ENCODE measurements around the gene NOS1AP.

Gene NOS1AP

DNA sequence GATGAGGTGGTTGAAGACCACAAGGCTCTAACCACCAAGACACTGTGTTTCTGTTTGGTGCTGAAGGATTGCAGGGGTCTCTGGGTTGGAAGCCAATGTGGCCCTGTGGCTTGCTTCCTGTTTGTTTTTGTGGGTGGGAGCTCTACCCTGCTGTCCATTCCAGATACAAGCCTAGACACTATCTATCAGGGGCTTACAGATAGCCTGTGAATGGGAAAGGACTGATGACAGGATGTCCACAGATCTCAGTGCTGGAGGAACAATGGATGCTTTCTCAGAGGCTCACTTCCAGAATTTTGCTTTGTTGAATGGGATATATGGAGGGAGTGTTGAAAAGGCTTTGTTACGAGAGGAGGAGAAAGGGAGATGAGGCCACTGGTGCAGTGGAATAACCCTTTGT, 69.7 kb downstream of the NOS1AP start:
- DNase-seq = no peak

DNA sequence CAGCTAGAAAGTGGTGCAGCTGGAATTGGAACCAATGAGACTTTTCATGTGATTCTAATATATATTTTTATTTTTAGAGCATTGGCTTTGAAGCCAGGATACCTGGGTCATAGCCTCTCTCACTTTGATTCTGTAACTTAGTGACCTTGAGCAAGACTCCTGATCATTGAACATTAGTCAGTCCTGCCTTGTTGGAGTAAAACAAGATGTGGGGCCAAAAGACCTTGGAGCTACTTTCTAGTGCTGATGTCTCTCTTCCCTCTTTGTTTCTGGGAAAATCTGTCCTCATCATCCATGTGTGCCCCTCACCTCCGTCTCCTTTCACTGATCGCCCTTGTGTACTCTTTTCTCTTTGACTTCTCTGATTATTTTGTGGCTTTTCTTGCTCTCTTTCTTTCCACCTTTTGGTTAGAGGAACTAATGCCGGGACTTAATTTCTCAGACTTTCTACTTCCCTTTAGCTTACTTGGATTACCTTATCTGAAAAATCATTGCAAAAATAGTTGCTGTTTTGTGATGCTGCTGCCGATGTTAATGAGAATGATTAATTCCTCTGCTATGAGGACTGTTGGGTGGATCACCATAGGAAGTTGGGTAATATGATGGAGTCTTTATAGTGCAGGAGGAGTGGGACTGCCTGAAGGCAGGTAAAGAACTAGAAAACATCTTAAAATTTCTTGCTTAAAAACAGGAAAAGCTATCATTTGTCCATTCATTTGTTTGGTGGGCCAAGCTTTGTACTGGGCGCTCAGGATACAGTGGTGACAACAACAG, 72.0 kb downstream of the NOS1AP start:
- no peak for DNase-seq

DNA sequence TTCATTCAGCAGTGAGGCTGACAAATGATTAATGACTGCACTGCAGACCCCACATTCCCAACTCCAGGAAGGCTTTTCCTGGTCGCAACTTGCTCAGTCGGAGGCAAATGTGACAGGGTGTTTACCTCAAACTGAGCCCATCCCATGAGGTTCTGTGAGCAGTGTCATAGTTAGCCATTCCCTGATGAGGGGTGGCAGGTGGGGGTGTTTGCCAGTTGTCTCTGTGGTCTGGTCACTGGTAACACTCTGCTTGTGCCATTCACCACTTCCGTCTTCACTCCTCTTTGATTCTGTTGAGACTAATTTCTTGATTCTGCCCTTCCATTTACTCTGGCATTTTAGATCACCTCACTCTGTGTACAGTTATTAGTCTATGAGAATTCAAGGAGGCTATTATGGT, 73.5 kb downstream of the NOS1AP start:
- no peak for DNase-seq

DNA sequence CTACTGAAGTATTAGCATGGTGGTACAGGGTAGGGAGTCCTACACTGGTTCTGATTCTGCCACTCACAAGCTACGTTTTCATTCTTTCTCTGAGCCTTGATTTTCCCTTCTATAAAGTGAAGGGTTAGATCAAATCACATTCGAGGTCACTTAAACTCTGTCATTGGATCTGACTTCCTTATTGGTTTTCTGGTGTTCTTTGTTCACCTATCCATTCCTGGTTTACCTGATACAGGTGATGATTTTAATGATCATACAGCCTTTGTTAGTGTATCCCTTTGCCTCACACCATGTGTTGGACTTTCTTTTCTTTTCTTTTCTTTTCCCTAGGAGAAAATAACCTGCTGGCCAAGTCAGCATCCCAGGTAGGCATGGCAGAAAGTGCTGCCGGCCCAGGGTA, 74.8 kb downstream of the NOS1AP start:
- DNase-seq = no peak

DNA sequence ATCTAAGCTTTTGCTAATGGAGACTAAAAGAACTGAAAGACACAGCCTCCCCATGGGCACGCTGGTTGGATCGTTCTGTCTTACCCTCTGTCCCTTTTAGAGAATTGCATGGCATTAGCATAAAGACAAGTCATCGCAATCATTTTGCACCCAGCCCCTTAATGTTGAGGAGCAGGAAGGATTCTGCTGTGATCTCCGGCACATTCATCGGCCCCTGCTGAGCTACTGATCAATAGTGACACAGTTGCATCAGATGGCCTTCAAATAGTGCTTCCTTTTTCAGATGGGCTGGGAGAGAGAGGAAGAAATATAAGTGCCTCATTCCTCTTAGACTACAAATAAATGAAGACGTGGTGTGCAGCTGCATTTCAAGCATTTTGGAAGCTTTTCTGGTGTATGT, 75.4 kb downstream of the NOS1AP start:
- DNase-seq = no peak

DNA sequence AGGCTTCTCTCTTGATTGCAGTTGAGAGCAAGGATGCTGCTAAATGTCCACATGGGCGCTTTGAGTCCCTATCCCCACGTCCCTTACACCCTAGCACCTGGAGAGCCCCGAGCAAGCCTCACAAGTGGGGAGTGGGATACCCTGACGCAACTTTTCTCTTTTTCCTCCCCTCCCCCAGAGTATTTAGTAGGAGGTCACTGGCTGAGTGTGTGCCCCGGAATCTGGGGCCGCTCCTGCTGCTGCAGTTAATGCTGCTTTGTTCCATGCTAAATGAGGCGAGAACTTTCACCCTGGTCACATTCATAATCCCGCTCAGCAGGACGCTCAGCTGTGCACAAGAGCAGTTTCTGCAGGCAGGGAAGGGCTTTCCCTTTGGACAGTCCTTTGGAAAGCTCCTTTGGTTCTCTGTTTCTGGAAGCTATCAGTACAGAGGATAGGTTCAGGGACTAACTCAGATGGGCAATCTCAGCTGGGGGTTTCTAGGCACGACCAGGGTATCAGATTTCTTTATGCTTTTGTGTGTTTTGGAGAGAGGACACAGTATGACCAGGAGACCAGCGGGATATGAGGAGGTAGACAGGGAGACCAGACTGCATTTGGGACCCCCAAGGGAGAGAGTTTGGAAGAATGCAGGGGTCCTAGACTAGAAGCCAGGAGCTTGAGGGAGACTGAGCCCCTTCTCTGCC, 75.9 kb downstream of the NOS1AP start:
- DNase-seq = no peak

DNA sequence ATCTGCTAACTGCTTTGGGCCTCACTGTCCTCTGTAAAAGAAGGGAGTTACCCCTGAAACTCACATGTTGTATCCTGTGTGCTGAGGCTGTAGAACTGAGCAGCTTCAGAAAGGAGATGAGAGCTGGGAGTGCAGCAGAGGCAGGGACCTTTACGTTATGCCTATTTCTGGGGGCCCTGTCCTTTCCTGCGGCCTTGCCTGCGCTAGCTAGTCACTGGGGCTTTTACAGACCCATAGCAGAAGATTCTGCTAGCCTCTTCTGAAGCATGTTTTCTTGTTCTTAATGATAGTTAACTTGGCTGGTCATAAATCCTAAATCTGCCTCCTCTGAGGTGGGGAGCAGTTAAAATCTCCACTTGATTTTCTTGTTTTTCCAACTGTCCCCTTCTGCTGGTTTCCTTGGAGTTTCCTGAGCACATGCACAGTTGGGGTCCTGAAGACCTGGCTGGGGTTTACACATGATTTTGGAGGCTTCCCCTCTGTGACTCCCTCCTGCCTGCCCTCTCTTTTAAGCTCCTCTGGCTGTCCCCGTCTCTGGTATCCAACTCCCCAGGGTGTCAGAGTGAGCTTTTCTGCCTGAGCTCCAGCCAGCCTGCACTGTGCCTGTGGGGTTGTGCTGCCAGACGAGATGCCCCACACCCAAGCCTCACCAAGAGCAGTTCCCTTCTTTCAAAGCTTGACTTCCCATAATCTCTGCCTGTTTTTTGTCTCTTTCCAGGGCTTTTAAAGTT, 76.6 kb downstream of the NOS1AP start:
- DNase-seq = no peak

GRCh38 chr1:162147760-162148159, 78.3 kb downstream of the NOS1AP start:
- no peak for DNase-seq

GRCh38 chr1:162150112-162150511, 80.6 kb downstream of the NOS1AP start:
- DNase-seq = no peak

DNA sequence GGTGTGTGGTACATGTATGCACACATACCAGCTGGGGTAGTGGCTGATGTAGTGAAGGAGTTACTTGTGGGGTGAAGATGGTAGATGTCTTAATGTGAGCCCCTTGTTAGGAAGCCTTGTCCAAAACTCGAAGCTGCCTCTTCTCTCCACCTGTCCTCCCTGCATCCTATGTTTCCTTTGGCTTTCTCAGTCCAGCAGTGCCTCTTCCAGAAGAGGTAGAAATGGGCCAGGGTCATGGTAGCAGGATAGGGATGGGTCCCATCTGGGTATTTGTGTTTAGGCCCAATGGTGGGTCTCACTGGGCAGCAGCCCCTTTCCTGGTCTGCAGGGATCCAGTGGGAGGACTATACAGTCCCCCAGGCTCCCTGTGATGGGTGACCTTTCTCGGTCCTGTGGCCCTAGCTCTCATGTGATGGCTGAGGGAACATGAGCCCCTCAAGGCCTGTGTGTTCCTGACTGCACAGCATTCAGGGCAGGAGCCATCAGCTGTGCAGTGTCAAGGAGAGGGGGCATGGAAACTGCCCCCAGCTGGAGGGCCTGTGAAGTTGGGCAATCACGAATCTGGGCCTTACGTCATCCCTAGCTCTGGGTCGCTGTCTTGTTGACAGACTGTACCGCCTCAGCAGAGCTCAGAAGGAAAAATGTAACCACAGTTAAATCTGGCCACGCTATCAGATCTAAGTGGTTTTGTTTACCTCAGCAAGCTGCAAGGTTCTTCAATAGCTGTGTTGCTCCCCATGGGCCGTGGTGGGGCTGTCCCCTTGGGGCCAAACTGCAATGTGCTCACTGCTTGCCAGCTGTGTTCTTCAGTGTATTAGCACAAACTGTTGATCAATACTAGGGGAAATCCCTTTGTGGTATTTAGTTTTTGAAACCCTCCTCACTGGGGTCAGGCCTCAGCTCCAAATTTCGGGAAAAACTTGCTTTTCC, 82.7 kb downstream of the NOS1AP start:
- no peak for DNase-seq

DNA sequence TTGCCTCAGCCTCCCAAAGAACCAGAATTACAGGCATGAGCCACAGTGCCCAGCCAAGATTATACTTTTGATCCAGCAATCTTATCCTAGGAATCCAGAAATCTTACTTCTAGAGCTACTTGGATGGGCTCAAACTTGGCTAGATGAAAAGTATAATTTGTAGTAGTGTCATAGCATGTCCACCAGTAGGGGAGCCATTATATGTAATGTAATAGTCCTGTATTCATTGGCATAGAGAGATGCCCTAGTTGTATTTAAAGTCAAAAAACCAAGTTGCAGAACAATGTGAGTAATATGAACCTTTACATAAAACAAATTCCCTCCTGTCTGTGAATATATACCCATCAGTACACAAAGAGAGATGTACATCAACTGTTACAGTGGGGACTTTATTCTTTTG, 83.9 kb downstream of the NOS1AP start:
- no peak for DNase-seq

DNA sequence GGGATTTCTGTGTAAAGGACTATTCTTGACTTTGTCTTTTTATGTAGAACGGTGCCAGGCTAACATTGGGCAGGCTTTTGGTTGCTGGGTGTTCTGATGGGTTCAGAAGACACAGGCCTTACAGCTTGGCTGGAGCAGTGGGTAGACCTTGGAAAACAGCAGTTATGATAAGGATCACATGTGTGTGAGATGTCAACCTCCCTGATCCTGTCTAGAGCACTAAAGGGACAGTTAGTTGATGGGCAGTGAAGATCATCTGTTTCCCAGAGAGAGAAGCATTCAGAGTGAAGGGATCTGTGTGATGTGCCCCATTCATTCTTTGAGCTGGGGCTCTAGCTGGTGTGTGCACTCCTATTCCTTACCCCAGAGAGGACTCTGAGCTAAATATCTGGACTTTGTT, 88.0 kb downstream of the NOS1AP start:
- no peak for DNase-seq

DNA sequence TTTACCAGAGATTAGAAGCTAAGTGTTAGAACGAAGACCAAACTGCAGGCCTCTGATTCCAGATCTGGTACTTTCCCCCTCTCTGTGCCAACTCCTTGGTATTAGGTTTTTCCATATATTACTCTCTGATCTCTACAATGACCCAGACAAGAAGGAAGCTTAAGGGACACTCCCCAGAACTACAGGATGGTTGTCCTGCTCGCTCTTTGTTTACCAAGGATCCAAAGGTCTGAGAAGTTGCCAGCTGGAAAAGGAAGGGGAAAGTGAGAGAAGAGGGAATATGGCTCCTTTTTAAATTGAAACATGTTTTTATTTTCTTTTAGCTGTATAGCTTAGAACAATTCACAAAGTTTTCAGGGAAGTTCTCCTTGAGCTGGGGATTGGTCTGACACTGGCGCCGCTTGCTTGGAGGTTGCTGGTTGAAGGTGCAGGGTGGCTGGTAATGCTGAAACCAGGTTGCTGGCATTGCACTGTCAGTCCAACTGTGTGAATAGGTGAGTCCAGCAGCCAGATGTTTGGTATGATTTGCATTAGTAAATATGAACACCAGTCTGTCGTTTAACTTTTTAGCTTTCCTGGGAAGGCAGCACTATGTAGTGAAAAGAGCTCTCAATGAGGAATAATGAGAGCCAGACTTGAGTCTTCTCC, 89.3 kb downstream of the NOS1AP start:
- DNase-seq = no peak

DNA sequence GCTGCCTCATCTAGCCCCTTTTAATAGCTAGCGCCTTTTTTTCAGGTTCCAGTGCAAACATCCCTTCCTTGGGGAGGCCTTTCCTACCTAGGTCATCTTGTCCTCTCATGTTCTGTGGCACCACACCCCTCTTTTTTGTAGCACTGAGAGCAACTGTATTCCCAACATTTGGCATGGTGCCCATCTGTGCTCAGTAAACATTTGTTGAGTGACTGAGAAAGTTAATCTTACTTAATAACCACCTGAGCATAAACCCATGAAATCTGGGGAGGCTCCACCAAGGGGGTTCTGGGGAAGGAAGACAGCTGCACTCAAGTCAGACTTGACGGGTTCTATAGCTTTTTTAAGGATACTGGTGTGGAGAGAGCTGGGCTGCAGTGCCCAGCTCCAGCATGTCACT, 90.0 kb downstream of the NOS1AP start:
- no peak for DNase-seq

DNA sequence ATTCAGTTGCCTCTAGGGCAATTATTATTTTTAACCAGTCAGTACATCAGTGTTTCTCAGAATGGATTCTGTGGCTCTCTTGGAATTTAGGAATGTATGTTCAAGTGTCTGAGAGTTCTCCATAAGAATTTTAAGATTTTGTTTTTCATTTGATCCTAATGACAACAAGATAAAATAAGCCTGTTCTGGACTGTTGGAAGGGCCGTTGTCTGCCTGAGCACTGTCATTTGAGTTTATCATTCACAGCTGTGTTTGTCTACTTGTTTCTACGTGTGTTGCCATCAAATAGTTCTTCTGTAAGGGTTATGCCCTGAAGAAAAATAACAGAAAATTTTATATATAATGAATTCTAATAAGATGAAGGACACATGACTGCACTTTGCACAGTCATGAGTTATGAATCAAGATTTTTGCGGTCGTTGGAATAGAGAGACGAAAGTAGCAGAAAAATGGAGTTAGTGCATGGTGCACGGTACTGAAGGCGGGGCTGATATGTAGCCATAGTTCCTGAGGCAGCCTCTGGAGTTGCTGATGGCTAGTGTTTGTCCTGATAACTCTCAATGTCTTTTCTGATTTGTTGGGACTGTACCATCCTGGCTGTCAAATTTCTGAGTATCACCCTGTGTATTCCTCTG, 92.5 kb downstream of the NOS1AP start:
- DNase-seq = no peak

GRCh38 chr1:162165528-162165927, 96.0 kb downstream of the NOS1AP start:
- no peak for DNase-seq

GRCh38 chr1:162166917-162167615, 97.6 kb downstream of the NOS1AP start:
- no peak for DNase-seq

GRCh38 chr1:162168261-162168660, 98.8 kb downstream of the NOS1AP start:
- DNase-seq = no peak

GRCh38 chr1:162169031-162169790, 99.7 kb downstream of the NOS1AP start:
- no peak for DNase-seq

GRCh38 chr1:162171111-162171510, 101.6 kb downstream of the NOS1AP start:
- DNase-seq = no peak

Measured in SHP77 treated with DMSO at 0.1 percent for 48 hours (cell line).